ENCODE data around the gene CRKL.

CRKL gene

GRCh38 chr22:20948450-20948849, 31.2 kb downstream of the CRKL start:
- Histone ChIP-seq H3K36me3 (ENCODE audit: control insufficient read depth, low read length) (peaks cover 71% of the 10 kb centered on the region), H3F3A (ENCODE audit: control insufficient read depth, insufficient read depth) (no peaks in the 10 kb centered on the region), H4K20me1 (ENCODE audit: control insufficient read depth, insufficient read depth, low read depth, low read length) (peaks cover 16% of the 10 kb centered on the region), H3K79me2 (ENCODE audit: control insufficient read depth, low read length) (peaks cover 81% of the 10 kb centered on the region), H3K9me2 (replicated peaks; ENCODE audit: control insufficient read depth, low read length) (no peaks in the 10 kb centered on the region), H3K4me1 (ENCODE audit: control insufficient read depth, low read length) (no peaks in the 10 kb centered on the region), H3K27me3 (ENCODE audit: control insufficient read depth, low read length) (no peaks in the 10 kb centered on the region), H3K4me3 (ENCODE audit: low read length) (no peak overlapping the region), H3K4me2 (ENCODE audit: low read length) (no peak overlapping the region), H3K9me3 (ENCODE audit: control insufficient read depth, insufficient read depth, low read length) (no peaks in the 10 kb centered on the region), H3K27ac (ENCODE audit: low read depth, low read length) (no peak overlapping the region)
- TF ChIP-seq EZH2phosphoT487 (IDR thresholded peaks at IDR 0.05; ENCODE audit: borderline replicate concordance, low read length), result no peak
- TF ChIP-seq CTCF (IDR thresholded peaks at IDR 0.05; ENCODE audit: low read depth, low read length, poor library complexity, severe bottlenecking), result no peak

- TF ChIP-seq CTCF (IDR thresholded peaks at IDR 0.05; ENCODE audit: low read depth, low read length, poor library complexity, severe bottlenecking) (no peak), EZH2phosphoT487 (IDR thresholded peaks at IDR 0.05; ENCODE audit: borderline replicate concordance, low read length) (no peak)
- Histone ChIP-seq H3K27me3 (ENCODE audit: control insufficient read depth, low read length) (no peaks in the 10 kb centered on the region), H4K20me1 (ENCODE audit: control insufficient read depth, insufficient read depth, low read depth, low read length) (peaks cover 11% of the 10 kb centered on the region), H3F3A (ENCODE audit: control insufficient read depth, insufficient read depth) (no peaks in the 10 kb centered on the region), H3K4me1 (ENCODE audit: control insufficient read depth, low read length) (no peaks in the 10 kb centered on the region), H3K9me3 (ENCODE audit: control insufficient read depth, insufficient read depth, low read length) (no peaks in the 10 kb centered on the region), H3K27ac (ENCODE audit: low read depth, low read length) (no peak overlapping the region), H3K4me3 (ENCODE audit: low read length) (no peak overlapping the region), H3K9me2 (replicated peaks; ENCODE audit: control insufficient read depth, low read length) (no peaks in the 10 kb centered on the region), H3K4me2 (ENCODE audit: low read length) (no peak overlapping the region), H3K79me2 (ENCODE audit: control insufficient read depth, low read length) (peaks cover 75% of the 10 kb centered on the region), H3K36me3 (ENCODE audit: control insufficient read depth, low read length) (peaks cover 73% of the 10 kb centered on the region)
These were observed 31.8 kb downstream of the CRKL start for GRCh38 chr22:20948989-20949388.

GRCh38 chr22:20949698-20950183, 32.5 kb downstream of the CRKL start:
- no peaks in the 10 kb centered on the region for H3K9me2 ChIP-seq (replicated peaks; ENCODE audit: control insufficient read depth, low read length)
- no peak overlapping the region for H3K4me2 ChIP-seq (ENCODE audit: low read length)
- H3K27me3 ChIP-seq (ENCODE audit: control insufficient read depth, low read length), result no peaks in the 10 kb centered on the region
- H3K4me1 ChIP-seq (ENCODE audit: control insufficient read depth, low read length), result no peaks in the 10 kb centered on the region
- no peak overlapping the region for H3K27ac ChIP-seq (ENCODE audit: low read depth, low read length)
- H4K20me1 ChIP-seq (ENCODE audit: control insufficient read depth, insufficient read depth, low read depth, low read length), result peaks cover 11% of the 10 kb centered on the region
- peaks cover 75% of the 10 kb centered on the region for H3K36me3 ChIP-seq (ENCODE audit: control insufficient read depth, low read length)
- H3K79me2 ChIP-seq (ENCODE audit: control insufficient read depth, low read length), result peaks cover 68% of the 10 kb centered on the region
- no peaks in the 10 kb centered on the region for H3K9me3 ChIP-seq (ENCODE audit: control insufficient read depth, insufficient read depth, low read length)
- H3K4me3 ChIP-seq (ENCODE audit: low read length), result no peak overlapping the region
- no peak for TF ChIP-seq CTCF (IDR thresholded peaks at IDR 0.05; ENCODE audit: low read depth, low read length, poor library complexity, severe bottlenecking)
- TF ChIP-seq EZH2phosphoT487 (IDR thresholded peaks at IDR 0.05; ENCODE audit: borderline replicate concordance, low read length), result no peak
- H3F3A ChIP-seq (ENCODE audit: control insufficient read depth, insufficient read depth), result no peaks in the 10 kb centered on the region
